Endodermal cell (in vitro differentiated cells): ENCODE data around the gene PPP4R1. TPM values are rescaled to one million over a fixed set of nuclear protein-coding genes. Genes with fewer than 3 reads are reported as not detected.

Source experiments
- DNase-seq: peaks from one replicate; pipeline ENCODE4 v3.0.0-alpha.2; 2017
- H3K27ac ChIP-seq: 2 replicates; pipeline ENCODE4 v1.5.1; 2013; ENCODE audit warnings: mild to moderate bottlenecking, low read depth, low read length, moderate library complexity
- H3K27me3 ChIP-seq: 2 replicates; pipeline ENCODE4 v1.6.1; 2013; ENCODE audit warnings: mild to moderate bottlenecking, low read length, moderate library complexity; ENCODE audit not compliant: insufficient read depth, control insufficient read depth, poor library complexity, severe bottlenecking
- H3K36me3 ChIP-seq: 2 replicates; pipeline ENCODE4 v1.7.0; 2013; ENCODE audit warnings: mild to moderate bottlenecking, low read length, moderate library complexity; ENCODE audit not compliant: control insufficient read depth, insufficient read depth
- H3K4me1 ChIP-seq: one replicate; pipeline ENCODE4 v1.7.0; 2013; ENCODE audit warnings: low read length; ENCODE audit not compliant: control insufficient read depth, insufficient read depth
- H3K4me3 ChIP-seq: 2 replicates; pipeline ENCODE4 v1.5.1; 2013; ENCODE audit warnings: mild to moderate bottlenecking, low read length, moderate library complexity
- H3K9ac ChIP-seq: 2 replicates; pipeline ENCODE4 v1.6.1; 2013; ENCODE audit warnings: mild to moderate bottlenecking, low read length, moderate library complexity; ENCODE audit not compliant: poor library complexity, severe bottlenecking; ENCODE audit errors: extremely low read depth
- H3K9me3 ChIP-seq: 2 replicates; pipeline ENCODE4 v1.6.1; 2013; ENCODE audit warnings: mild to moderate bottlenecking, low read length, moderate library complexity; ENCODE audit not compliant: control insufficient read depth
- H3K27ac Mint-ChIP-seq: 2 replicates; pipeline ENCODE4 v1.8.0; 2020; ENCODE audit warnings: mixed read lengths
- H3K27me3 Mint-ChIP-seq: 2 replicates; pipeline ENCODE4 v1.8.0; 2021; ENCODE audit warnings: mild to moderate bottlenecking, mixed read lengths; ENCODE audit not compliant: insufficient read depth
- H3K36me3 Mint-ChIP-seq: 2 replicates; pipeline ENCODE4 v1.8.0; 2020; ENCODE audit warnings: low read depth, mixed read lengths
- H3K4me1 Mint-ChIP-seq: 2 replicates; pipeline ENCODE4 v1.8.0; 2020; ENCODE audit warnings: mixed read lengths
- H3K4me3 Mint-ChIP-seq: 2 replicates; pipeline ENCODE4 v1.8.0; 2020; ENCODE audit warnings: mild to moderate bottlenecking, moderate library complexity, mixed read lengths
- H3K9me3 Mint-ChIP-seq: 2 replicates; pipeline ENCODE4 v1.8.0; 2020; ENCODE audit warnings: mild to moderate bottlenecking, mixed read lengths
- CTCF ChIP-seq: fragments of 200-600 bp; sonication (generic); conservative IDR thresholded peaks from 2 replicates; pipeline ENCODE4 v1.5.0; 2021; ENCODE audit warnings: antibody characterized with exemption, mild to moderate bottlenecking
- WGBS, 2 experiments: methylation state at CpG; one replicate each; pipeline versions ENCODE4 v1.1.5 to v1.1.7; 2013; ENCODE audit warnings: missing lambda C conversion rate in 2 of 2, mixed read lengths in 1 of 2; ENCODE audit not compliant: insufficient coverage in 1 of 2, insufficient read length in 1 of 2; 5-methylcytosine and 5-hydroxymethylcytosine counted together
- total RNA-seq, 2 donors: library from RNA; stranded (reverse); fragmentation: NEBNext Ultra II Directional in 1 of 2; extraction: Animal tissue kit (Norgen Biotek cat#: 25700) in 1 of 2; gene quantifications; 2 replicates in 1 of 2; 3 replicates in 1 of 2; pipeline ENCODE4 v1.2.1, GENCODE V29; 2021

The PPP4R1 gene
- total RNA-seq, 2 donors from 2014 or later: 85.8 to 116 TPM

- Mint-ChIP-seq H3K4me1 (no peaks in the 10 kb centered on the region), H3K27ac (no peak overlapping the region), H3K9me3 (peaks cover 8% of the 10 kb centered on the region), H3K27me3 (no peaks in the 10 kb centered on the region), H3K4me3 (no peak overlapping the region), H3K36me3 (no peaks in the 10 kb centered on the region)
- H3K36me3 ChIP-seq: no peaks in the 10 kb centered on the region
- no peaks in the 10 kb centered on the region for H3K27me3 ChIP-seq
- no peaks in the 10 kb centered on the region for H3K4me1 ChIP-seq
- no peak overlapping the region for H3K27ac ChIP-seq
- no peaks in the 10 kb centered on the region for H3K9me3 ChIP-seq
- H3K4me3 ChIP-seq: no peak overlapping the region
- WGBS, 2 experiments: 93 to 95% methylated on average over 11 of the region's 11 CpGs
- no peak for TF ChIP-seq CTCF
- DNase-seq: no peak
- no peak overlapping the region for H3K9ac ChIP-seq
These were observed 22.8 kb upstream of the PPP4R1 start for GRCh38 chr18:9637036-9637767.

GRCh38 chr18:9634856-9635255, 20.5 kb upstream of the PPP4R1 start:
- no peaks in the 10 kb centered on the region for H3K27me3 ChIP-seq
- Mint-ChIP-seq H3K9me3 (peaks cover 8% of the 10 kb centered on the region), H3K36me3 (no peaks in the 10 kb centered on the region), H3K4me1 (peaks cover 2% of the 10 kb centered on the region), H3K27me3 (no peaks in the 10 kb centered on the region), H3K27ac (no peak overlapping the region), H3K4me3 (no peak overlapping the region)
- 87 to 94% methylated on average over 7 of the region's 8 CpGs for WGBS, 2 experiments
- TF ChIP-seq CTCF: no peak
- H3K4me3 ChIP-seq: no peak overlapping the region
- H3K9me3 ChIP-seq: no peaks in the 10 kb centered on the region
- no peak overlapping the region for H3K27ac ChIP-seq
- no peak for DNase-seq
- no peaks in the 10 kb centered on the region for H3K36me3 ChIP-seq
- H3K4me1 ChIP-seq: no peaks in the 10 kb centered on the region
- no peak overlapping the region for H3K9ac ChIP-seq

- no peaks in the 10 kb centered on the region for H3K27me3 ChIP-seq
- no peak overlapping the region for H3K9ac ChIP-seq
- 89 to 91% methylated on average over 4 of the region's 5 CpGs for WGBS, 2 experiments
- no peaks in the 10 kb centered on the region for H3K9me3 ChIP-seq
- no peaks in the 10 kb centered on the region for H3K36me3 ChIP-seq
- Mint-ChIP-seq H3K9me3 (peaks cover 8% of the 10 kb centered on the region), H3K36me3 (no peaks in the 10 kb centered on the region), H3K4me1 (peaks cover 8% of the 10 kb centered on the region), H3K27me3 (no peaks in the 10 kb centered on the region), H3K27ac (no peak overlapping the region), H3K4me3 (no peak overlapping the region)
- no peak for DNase-seq
- no peaks in the 10 kb centered on the region for H3K4me1 ChIP-seq
- H3K27ac ChIP-seq: no peak overlapping the region
- TF ChIP-seq CTCF: no peak
- no peak overlapping the region for H3K4me3 ChIP-seq
These were observed 17.6 kb upstream of the PPP4R1 start for GRCh38 chr18:9631814-9632496.
